ENCODE results near the gene GSG1L2. TPM values are rescaled to one million over a fixed set of nuclear protein-coding genes. Genes with fewer than 3 reads are reported as not detected.

GSG1L2 gene
- total RNA-seq, 2 experiments from 2014 or later, result not detected

DNA sequence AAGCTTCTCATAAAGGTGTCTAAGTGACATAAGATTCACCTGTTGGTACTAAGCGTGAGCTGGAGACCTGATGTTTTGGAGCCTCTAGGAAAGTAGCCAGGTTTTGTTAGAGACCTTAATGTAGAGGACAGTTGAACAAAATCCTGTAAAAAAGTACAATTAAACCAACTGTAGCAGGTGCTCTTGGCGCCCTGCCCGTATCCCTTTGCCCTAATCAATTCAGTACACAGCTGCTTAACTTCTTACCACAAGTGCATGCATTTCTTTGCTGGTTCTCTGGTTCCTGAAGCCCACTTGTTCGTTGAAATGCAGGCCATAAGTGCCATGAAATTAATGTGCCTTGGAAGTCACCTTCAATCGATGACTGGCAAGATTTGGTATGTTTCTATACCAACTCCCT is 28.3 kb upstream of the GSG1L2 start:
- Histone ChIP-seq H3K36me3 (ENCODE audit: insufficient read depth, low read length) (no peaks in the 10 kb centered on the region), H3K27ac (ENCODE audit: low read depth in 1 of 2, low read length in 2 of 2) (no peak overlapping the region), H3K27me3 (ENCODE audit: control insufficient read depth in 1 of 2, insufficient read depth in 2 of 2, low read length in 2 of 2) (no peaks in the 10 kb centered on the region), H3K9me3 (ENCODE audit: control insufficient read depth in 1 of 2, insufficient read depth in 1 of 2, low read length in 2 of 2) (no peaks in the 10 kb centered on the region), H3K4me1 (ENCODE audit: insufficient read depth, low read length) (no peaks in the 10 kb centered on the region), H3K4me3 (ENCODE audit: low read length) (no peak overlapping the region)
- DNase-seq, result no peak
- TF ChIP-seq, protein P1, sequence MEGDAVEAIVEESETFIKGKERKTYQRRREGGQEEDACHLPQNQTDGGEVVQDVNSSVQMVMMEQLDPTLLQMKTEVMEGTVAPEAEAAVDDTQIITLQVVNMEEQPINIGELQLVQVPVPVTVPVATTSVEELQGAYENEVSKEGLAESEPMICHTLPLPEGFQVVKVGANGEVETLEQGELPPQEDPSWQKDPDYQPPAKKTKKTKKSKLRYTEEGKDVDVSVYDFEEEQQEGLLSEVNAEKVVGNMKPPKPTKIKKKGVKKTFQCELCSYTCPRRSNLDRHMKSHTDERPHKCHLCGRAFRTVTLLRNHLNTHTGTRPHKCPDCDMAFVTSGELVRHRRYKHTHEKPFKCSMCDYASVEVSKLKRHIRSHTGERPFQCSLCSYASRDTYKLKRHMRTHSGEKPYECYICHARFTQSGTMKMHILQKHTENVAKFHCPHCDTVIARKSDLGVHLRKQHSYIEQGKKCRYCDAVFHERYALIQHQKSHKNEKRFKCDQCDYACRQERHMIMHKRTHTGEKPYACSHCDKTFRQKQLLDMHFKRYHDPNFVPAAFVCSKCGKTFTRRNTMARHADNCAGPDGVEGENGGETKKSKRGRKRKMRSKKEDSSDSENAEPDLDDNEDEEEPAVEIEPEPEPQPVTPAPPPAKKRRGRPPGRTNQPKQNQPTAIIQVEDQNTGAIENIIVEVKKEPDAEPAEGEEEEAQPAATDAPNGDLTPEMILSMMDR (IDR thresholded peaks at IDR 0.05), result no peak
- Mint-ChIP-seq H3K36me3 (ENCODE audit: low read depth) (no peaks in the 10 kb centered on the region), H3K9me3 (peaks cover 3% of the 10 kb centered on the region), H3K4me3 (no peak overlapping the region), H3K4me1 (ENCODE audit: low read depth) (no peaks in the 10 kb centered on the region), H3K27ac (no peak overlapping the region), H3K27me3 (peaks cover 26% of the 10 kb centered on the region)
- ChIA-PET POLR2A (no interaction called here), CTCF (no interaction called here)
- no peak for ATAC-seq (ENCODE audit: poor library complexity)
- intact Hi-C loops (cut with DNase I, micrococcal nuclease), result no loop called here

DNA sequence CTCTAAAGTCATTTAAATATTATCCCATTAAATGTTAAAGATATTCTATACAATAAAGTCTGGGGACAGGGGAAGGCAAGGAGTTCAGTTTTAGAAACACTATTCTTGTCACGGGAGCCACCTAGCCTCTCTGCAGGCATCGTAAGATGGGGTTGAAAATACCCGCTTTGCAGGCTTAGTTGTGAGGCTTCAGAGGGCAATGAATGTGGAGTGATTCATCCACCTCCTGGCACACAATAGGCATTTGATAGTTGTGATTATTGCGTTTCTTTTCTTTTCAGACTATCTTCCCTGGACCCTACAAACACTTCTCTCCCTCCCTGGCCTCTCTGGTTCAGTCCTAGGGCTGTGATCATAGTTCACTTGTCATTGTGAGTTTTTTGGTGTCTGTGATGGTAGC is 23.4 kb upstream of the GSG1L2 start:
- H3K27ac Mint-ChIP-seq, result no peak overlapping the region
- CTCF ChIA-PET, result no interaction called here
- peaks cover 32% of the 10 kb centered on the region for H3K27me3 Mint-ChIP-seq
- no peak for DNase-seq
- Histone ChIP-seq H3K27me3 (ENCODE audit: control insufficient read depth in 1 of 2, insufficient read depth in 2 of 2, low read length in 2 of 2) (no peaks in the 10 kb centered on the region), H3K36me3 (ENCODE audit: insufficient read depth, low read length) (no peaks in the 10 kb centered on the region), H3K9me3 (ENCODE audit: control insufficient read depth in 1 of 2, insufficient read depth in 1 of 2, low read length in 2 of 2) (no peaks in the 10 kb centered on the region), H3K4me1 (ENCODE audit: insufficient read depth, low read length) (no peaks in the 10 kb centered on the region), H3K27ac (ENCODE audit: low read depth in 1 of 2, low read length in 2 of 2) (no peak overlapping the region), H3K4me3 (ENCODE audit: low read length) (no peak overlapping the region)
- TF ChIP-seq, protein P1 (IDR thresholded peaks at IDR 0.05), result no peak
- H3K36me3 Mint-ChIP-seq (ENCODE audit: low read depth), result no peaks in the 10 kb centered on the region
- intact Hi-C loops (cut with DNase I, micrococcal nuclease), result no loop called here
- no peaks in the 10 kb centered on the region for H3K4me1 Mint-ChIP-seq (ENCODE audit: low read depth)
- POLR2A ChIA-PET, result no interaction called here
- H3K4me3 Mint-ChIP-seq, result no peak overlapping the region
- no peaks in the 10 kb centered on the region for H3K9me3 Mint-ChIP-seq
- ATAC-seq (ENCODE audit: poor library complexity), result no peak

DNA sequence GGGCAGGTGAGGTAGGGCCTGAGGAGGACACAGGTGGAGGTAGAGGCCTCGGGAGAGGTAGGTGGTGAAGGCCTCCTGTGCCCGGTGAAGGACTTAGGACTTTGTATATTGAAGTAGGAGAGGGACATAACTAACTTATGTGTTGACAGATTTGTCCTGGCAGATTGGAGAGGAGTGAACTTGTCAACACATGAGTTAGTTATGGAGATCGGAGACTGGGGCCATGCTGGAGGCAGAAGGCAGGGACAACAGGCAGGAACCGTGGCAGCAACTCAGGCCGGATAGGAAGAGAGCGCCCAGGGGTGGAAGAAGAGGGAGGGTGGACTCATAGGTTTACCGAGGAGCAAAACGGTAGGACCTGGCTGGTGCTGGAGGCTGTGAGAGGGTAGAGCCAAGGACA is 22.3 kb upstream of the GSG1L2 start:
- ChIA-PET CTCF (no interaction called here), POLR2A (no interaction called here)
- Histone ChIP-seq H3K36me3 (ENCODE audit: insufficient read depth, low read length) (no peaks in the 10 kb centered on the region), H3K4me3 (ENCODE audit: low read length) (no peak overlapping the region), H3K9me3 (ENCODE audit: control insufficient read depth in 1 of 2, insufficient read depth in 1 of 2, low read length in 2 of 2) (no peaks in the 10 kb centered on the region), H3K27me3 (ENCODE audit: control insufficient read depth in 1 of 2, insufficient read depth in 2 of 2, low read length in 2 of 2) (no peaks in the 10 kb centered on the region), H3K27ac (ENCODE audit: low read depth in 1 of 2, low read length in 2 of 2) (no peak overlapping the region), H3K4me1 (ENCODE audit: insufficient read depth, low read length) (no peaks in the 10 kb centered on the region)
- intact Hi-C loops (cut with DNase I, micrococcal nuclease), result no loop called here
- Mint-ChIP-seq H3K27me3 (peaks cover 39% of the 10 kb centered on the region), H3K27ac (no peak overlapping the region), H3K4me1 (ENCODE audit: low read depth) (no peaks in the 10 kb centered on the region), H3K36me3 (ENCODE audit: low read depth) (no peaks in the 10 kb centered on the region), H3K4me3 (no peak overlapping the region), H3K9me3 (no peaks in the 10 kb centered on the region)
- no peak for ATAC-seq (ENCODE audit: poor library complexity)
- DNase-seq, result no peak
- TF ChIP-seq, protein P1 (IDR thresholded peaks at IDR 0.05), result no peak

Measured in CD4-positive, alpha-beta T cell (primary cell).